H1 (cell line): ENCODE measurements around the gene ANKRD60. TPM values are rescaled to one million over a fixed set of nuclear protein-coding genes. Genes with fewer than 3 reads are reported as not detected.

Source experiments
- CTCF ChIA-PET: fragments of 300-600 bp; sonication (Branson Sonifier 250); formaldehyde crosslinking; loops from one replicate; lab custom pipeline; 2021; ENCODE audit not compliant: partially characterized antibody; lab: Charles Lee
- POLR2A ChIA-PET: fragments of 300-600 bp; sonication (Branson Sonifier 250); formaldehyde crosslinking; loops from one replicate; lab custom pipeline; 2021; ENCODE audit warnings: inconsistent platforms; ENCODE audit not compliant: partially characterized antibody; lab: Charles Lee
- DNase-seq, 2 experiments: peaks; one replicate each; pipeline versions ENCODE4 v3.0.0 to v3.0.0-alpha.2; 2010 to 2022; ENCODE audit warnings: low spot score in 2 of 2, low read depth in 1 of 2, mixed read lengths in 1 of 2
- FAIRE-seq: peaks from 2 replicates; lab custom pipeline; 2011; peaks lifted over from hg19 to GRCh38; lab: Jason Lieb, UNC
- H2AFZ ChIP-seq: 2 replicates; pipeline ENCODE4 v1.8.1; 2012; ENCODE audit warnings: low read length, inconsistent platforms
- H2AK5ac ChIP-seq: 2 replicates; pipeline ENCODE4 v1.6.1; 2013; ENCODE audit warnings: low read depth, low read length
- H2BK120ac ChIP-seq: replicated peaks from 2 replicates; pipeline ENCODE3; 2013; ENCODE audit warnings: low read depth, low read length, inconsistent platforms
- H2BK12ac ChIP-seq: 2 replicates; pipeline ENCODE4 v1.6.1; 2013; ENCODE audit warnings: low read depth, low read length
- H2BK15ac ChIP-seq: 2 replicates; pipeline ENCODE4 v1.6.1; 2013; ENCODE audit warnings: low read length
- H2BK20ac ChIP-seq: 2 replicates; pipeline ENCODE4 v1.6.1; 2013; ENCODE audit warnings: low read length
- H2BK5ac ChIP-seq: 2 replicates; pipeline ENCODE4 v1.6.1; 2013; ENCODE audit warnings: low read depth, low read length
- H3K14ac ChIP-seq: 2 replicates; pipeline ENCODE4 v1.6.1; 2013; ENCODE audit warnings: inconsistent platforms; ENCODE audit not compliant: insufficient read length
- H3K18ac ChIP-seq: 2 replicates; pipeline ENCODE4 v1.6.1; 2013; ENCODE audit warnings: low read length; ENCODE audit errors: extremely low read depth
- H3K23ac ChIP-seq: 2 replicates; pipeline ENCODE4 v1.6.1; 2013; ENCODE audit warnings: inconsistent platforms; ENCODE audit not compliant: insufficient read length
- H3K23me2 ChIP-seq: 2 replicates; pipeline ENCODE4 v1.6.1; 2013; ENCODE audit warnings: low read depth, low read length
- H3K27ac ChIP-seq: 2 replicates; pipeline ENCODE4 v1.6.1; 2011; ENCODE audit warnings: low read depth, low read length, inconsistent platforms
- H3K27me3 ChIP-seq, 4 experiments: replicated peaks in 1 of 4; 1 replicate in 1 of 4; 2 replicates in 3 of 4; pipeline versions ENCODE4 v1.6.1 to v1.8.1; 2011 to 2013; ENCODE audit warnings: low read length in 3 of 4, mild to moderate bottlenecking in 3 of 4, inconsistent platforms in 2 of 4, mixed read lengths in 2 of 4, moderate library complexity in 1 of 4; ENCODE audit not compliant: control insufficient read depth in 3 of 4, insufficient read depth in 3 of 4; ENCODE audit errors: extremely low read depth in 1 of 4
- H3K36me3 ChIP-seq, 4 experiments: 2 replicates each; pipeline versions ENCODE4 v1.6.1 to v1.8.1; 2011 to 2013; ENCODE audit warnings: mild to moderate bottlenecking in 4 of 4, low read length in 3 of 4, moderate library complexity in 2 of 4, control low read depth in 1 of 4, inconsistent platforms in 1 of 4; ENCODE audit not compliant: insufficient read depth in 4 of 4, control insufficient read depth in 2 of 4
- H3K4ac ChIP-seq: replicated peaks from 2 replicates; pipeline ENCODE3; 2013; ENCODE audit warnings: low read length, low read depth, mixed read lengths, inconsistent platforms; ENCODE audit not compliant: insufficient read length
- H3K4me1 ChIP-seq, 4 experiments: replicated peaks in 1 of 4; 1 replicate in 1 of 4; 2 replicates in 3 of 4; pipeline versions ENCODE4 v1.6.1 to v1.8.1; 2011 to 2013; ENCODE audit warnings: low read length in 3 of 4, inconsistent platforms in 2 of 4, mixed read lengths in 1 of 4; ENCODE audit not compliant: insufficient read depth in 4 of 4, control insufficient read depth in 3 of 4
- H3K4me2 ChIP-seq, 2 experiments: 2 replicates each; pipeline versions ENCODE4 v1.6.1 to v1.8.1; 2011 to 2013; ENCODE audit warnings: low read depth in 2 of 2, low read length in 2 of 2, control low read depth in 1 of 2, inconsistent platforms in 1 of 2, mild to moderate bottlenecking in 1 of 2; ENCODE audit not compliant: insufficient read depth in 1 of 2
- H3K4me3 ChIP-seq, 4 experiments: fragments of 200-600, 300-600 bp in 1 of 4; sonication (generic), shearing (Covaris generic), sonication (Bioruptor Twin) in 1 of 4; 2 replicates each; pipeline versions ENCODE4 v1.5.1 to v1.8.1; 2011 to 2016; ENCODE audit warnings: low read length in 4 of 4, low read depth in 3 of 4, control low read depth in 2 of 4, inconsistent platforms in 2 of 4, mild to moderate bottlenecking in 2 of 4, mixed read lengths in 1 of 4, moderate library complexity in 1 of 4; ENCODE audit not compliant: insufficient read depth in 2 of 4; ENCODE audit errors: extremely low read depth in 1 of 4
- H3K56ac ChIP-seq: replicated peaks from 2 replicates; pipeline ENCODE3; 2013; ENCODE audit warnings: low read depth, mild to moderate bottlenecking, mixed read lengths, low read length, inconsistent platforms; ENCODE audit not compliant: insufficient read length
- H3K79me1 ChIP-seq: 2 replicates; pipeline ENCODE4 v1.6.1; 2013; ENCODE audit warnings: low read depth, low read length, control low read depth
- H3K79me2 ChIP-seq, 2 experiments: 2 replicates each; pipeline versions ENCODE4 v1.6.1 to v1.8.1; 2012 to 2013; ENCODE audit warnings: low read length in 2 of 2, mild to moderate bottlenecking in 2 of 2, inconsistent platforms in 1 of 2; ENCODE audit not compliant: insufficient read depth in 2 of 2, control insufficient read depth in 1 of 2
- H3K9ac ChIP-seq, 4 experiments: replicated peaks in 1 of 4; 1 replicate in 1 of 4; 2 replicates in 3 of 4; pipeline versions ENCODE4 v1.6.1 to v1.8.1; 2011 to 2013; ENCODE audit warnings: low read depth in 3 of 4, low read length in 3 of 4, control low read depth in 2 of 4, mild to moderate bottlenecking in 2 of 4, moderate library complexity in 2 of 4, inconsistent platforms in 1 of 4; ENCODE audit errors: extremely low read depth in 1 of 4
- H3K9me3 ChIP-seq, 2 experiments: 2 replicates each; pipeline versions ENCODE4 v1.6.1 to v1.8.1; 2012 to 2013; ENCODE audit warnings: mild to moderate bottlenecking in 2 of 2, moderate library complexity in 2 of 2, control low read depth in 1 of 2, inconsistent platforms in 1 of 2, low read depth in 1 of 2, low read length in 1 of 2, mixed read lengths in 1 of 2; ENCODE audit not compliant: insufficient read depth in 2 of 2
- H4K20me1 ChIP-seq, 2 experiments: replicated peaks in 1 of 2; 2 replicates each; pipeline versions ENCODE3 to v1.8.1; 2011 to 2013; ENCODE audit warnings: inconsistent platforms in 2 of 2, low read length in 2 of 2, mild to moderate bottlenecking in 1 of 2; ENCODE audit not compliant: insufficient read depth in 2 of 2, control insufficient read depth in 1 of 2
- H4K5ac ChIP-seq: 2 replicates; pipeline ENCODE4 v1.6.1; 2013; ENCODE audit warnings: low read length, low read depth, mixed read lengths, inconsistent platforms; ENCODE audit not compliant: insufficient read length
- H4K8ac ChIP-seq: 2 replicates; pipeline ENCODE4 v1.8.0; 2013; ENCODE audit warnings: mild to moderate bottlenecking, moderate library complexity, low read length, inconsistent platforms; ENCODE audit not compliant: insufficient read depth; ENCODE audit errors: extremely low read depth
- H4K91ac ChIP-seq: replicated peaks from 2 replicates; pipeline ENCODE3; 2013; ENCODE audit warnings: low read length, mixed read lengths, inconsistent platforms; ENCODE audit not compliant: insufficient read length
- CREB1 ChIP-seq: IDR thresholded peaks from 2 replicates; pipeline ENCODE4 v1.6.1; 2012; ENCODE audit warnings: inconsistent platforms
- CTBP2 ChIP-seq: IDR thresholded peaks from 2 replicates; pipeline ENCODE4 v1.7.0; 2011; ENCODE audit warnings: borderline replicate concordance, mild to moderate bottlenecking, moderate library complexity, mixed read lengths, low read length; ENCODE audit not compliant: insufficient read depth, insufficient read length
- EP300 ChIP-seq, 2 experiments: IDR thresholded peaks; 1 replicate in 1 of 2; 2 replicates in 1 of 2; pipeline ENCODE4 v1.6.1; 2011 to 2012; ENCODE audit warnings: low read depth in 2 of 2, low read length in 2 of 2, mild to moderate bottlenecking in 2 of 2, borderline replicate concordance in 1 of 2, inconsistent platforms in 1 of 2, moderate library complexity in 1 of 2
- GTF2F1 ChIP-seq: IDR thresholded peaks from 2 replicates; pipeline ENCODE4 v1.6.1; 2012; ENCODE audit warnings: low read depth, low read length, improper control_type of control experiment, borderline replicate concordance
- JUND ChIP-seq: IDR thresholded peaks from 2 replicates; pipeline ENCODE4 v1.6.1; 2011; ENCODE audit warnings: mild to moderate bottlenecking, improper control_type of control experiment, low read length
- MAX ChIP-seq: IDR thresholded peaks from 2 replicates; pipeline ENCODE4 v1.6.1; 2012; ENCODE audit warnings: inconsistent platforms
- PHF8 ChIP-seq: fragments of 200-600 bp; sonication (generic); conservative IDR thresholded peaks from 2 replicates; pipeline ENCODE4 v1.7.1; 2012; ENCODE audit warnings: low read depth, mild to moderate bottlenecking, inconsistent platforms, low read length, moderate library complexity
- POLR2A ChIP-seq, 2 experiments: IDR thresholded peaks; 1 replicate in 1 of 2; 2 replicates in 1 of 2; pipeline ENCODE4 v1.6.1; 2011; ENCODE audit warnings: low read depth in 2 of 2, low read length in 2 of 2, mild to moderate bottlenecking in 2 of 2; ENCODE audit errors: control extremely low read depth in 1 of 2
- RXRA ChIP-seq: IDR thresholded peaks from 2 replicates; pipeline ENCODE4 v1.6.1; 2011; ENCODE audit warnings: low read depth, mild to moderate bottlenecking, low read length, moderate library complexity; ENCODE audit not compliant: insufficient read depth
- SIN3A ChIP-seq, 2 experiments: IDR thresholded peaks in 1 of 2; conservative IDR thresholded peaks in 1 of 2; 2 replicates each; pipeline ENCODE4 v1.6.1; 2011 to 2012; ENCODE audit warnings: low read length in 2 of 2, improper control_type of control experiment in 1 of 2, low read depth in 1 of 2, mild to moderate bottlenecking in 1 of 2
- SIX5 ChIP-seq: IDR thresholded peaks from 2 replicates; pipeline ENCODE4 v1.6.1; 2011; ENCODE audit warnings: mild to moderate bottlenecking, low read depth, low read length
- SP1 ChIP-seq: IDR thresholded peaks from 2 replicates; pipeline ENCODE4 v1.6.1; 2011; ENCODE audit warnings: low read depth, low read length
- WGBS, 2 experiments: shearing (Covaris generic) in 1 of 2; methylation state at CpG; one replicate each; pipeline versions ENCODE4 v1.1.6 to v1.1.7; 2013 to 2015; ENCODE audit warnings: low lambda C conversion rate in 2 of 2, mixed read lengths in 2 of 2, inconsistent platforms in 1 of 2, low coverage in 1 of 2, missing lambda C conversion rate in 1 of 2; ENCODE audit not compliant: insufficient replicate concordance in 2 of 2, insufficient coverage in 1 of 2, insufficient read length in 1 of 2; ENCODE audit errors: extremely low coverage in 1 of 2, missing lambda C conversion rate in 1 of 2; 5-methylcytosine and 5-hydroxymethylcytosine counted together
- polyA plus RNA-seq, 7 experiments: library from polyadenylated mRNA; depleted of rRNA in 3 of 7; stranded (reverse) in 5 of 7; unstranded in 2 of 7; fragments of >200 nt in 5 of 7; fragments of 200-250 nt in 2 of 7; gene quantifications; 1 replicate in 5 of 7; 2 replicates in 1 of 7; 4 replicates in 1 of 7; pipeline versions ENCODE4 v1.2.1 to v1.2.3, GENCODE V29; 2011 to 2013; ENCODE audit warnings: missing spikeins in 2 of 7, mixed read lengths in 2 of 7
- total RNA-seq: library from RNA; stranded (reverse); fragmentation: NEBNext Ultra II Directional; extraction: Animal tissue kit (Norgen Biotek cat#: 25700); gene quantifications from 2 replicates; pipeline ENCODE4 v1.2.1, GENCODE V29; 2021

Gene ANKRD60
- total and polyA plus RNA-seq, 2 of the 8 experiments (the other 6 are each of a cell fraction or from before 2014, with no cell fraction given) = not detected

DNA sequence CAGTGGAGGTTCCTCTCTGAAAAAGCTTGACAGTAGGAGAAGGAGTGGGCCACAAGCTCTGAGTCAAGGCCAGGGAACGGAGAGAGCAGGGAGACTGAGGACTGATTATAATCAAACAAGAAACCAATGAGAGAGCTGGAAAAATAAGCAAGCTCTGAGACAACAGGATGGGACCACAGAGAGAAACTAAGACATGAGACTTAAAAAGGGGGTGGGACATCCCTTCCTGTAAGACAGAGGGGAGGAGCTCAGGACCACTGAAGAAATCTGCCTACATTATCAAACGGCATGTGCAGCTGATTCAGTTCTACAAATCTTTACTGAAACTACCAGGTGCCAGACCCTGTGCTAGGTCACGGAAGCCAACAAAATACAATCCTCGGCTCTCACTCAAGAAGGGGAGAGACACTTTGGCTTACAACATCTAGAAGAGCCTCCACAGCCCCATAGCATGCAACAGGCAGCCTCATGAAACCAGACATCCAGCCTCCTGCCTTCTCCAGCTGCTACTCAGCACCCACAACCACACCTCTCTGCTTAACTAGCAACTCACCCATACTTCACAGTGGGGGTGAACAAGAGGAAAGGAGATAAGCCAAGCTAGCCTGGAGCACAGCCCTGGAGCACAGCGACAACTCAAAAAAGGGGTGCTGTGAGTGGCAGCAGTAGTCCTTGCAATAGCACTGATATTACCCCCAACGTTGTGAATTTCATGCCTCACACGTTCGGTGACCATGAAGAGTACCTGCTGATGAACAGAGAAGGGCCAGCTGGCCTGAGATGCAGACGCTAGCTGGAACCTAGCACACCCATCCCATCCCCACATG is 39.1 kb upstream of the ANKRD60 start:
- peaks cover 0 to 6% (median 2%) of the 10 kb centered on the region in 4 experiments; a peak in 5 of 8 replicates for H3K36me3 ChIP-seq
- no peak overlapping the region for H2AK5ac ChIP-seq
- 80% methylated on average over 9 of the region's 9 CpGs; no CpG with 5 or more reads in 1 of the 2 experiments for WGBS, 2 experiments
- no peak overlapping the region for H3K4me3 ChIP-seq
- peaks cover 2 to 5% of the 10 kb centered on the region in 2 experiments for H4K20me1 ChIP-seq
- FAIRE-seq = no peak
- TF ChIP-seq EP300 (IDR thresholded peaks at IDR 0.05; ENCODE audit: borderline replicate concordance in 1 of 2, low read depth in 2 of 2, low read length in 2 of 2) = no peak
- TF ChIP-seq MAX = no peak
- no peak for TF ChIP-seq SIN3A (conservative IDR thresholded peaks at IDR 0.05 in 1 of 2, IDR thresholded peaks at IDR 0.05 in 1 of 2; ENCODE audit: low read depth in 1 of 2, low read length in 2 of 2)
- TF ChIP-seq SIX5 = no peak
- TF ChIP-seq SP1 = no peak
- no peak for TF ChIP-seq GTF2F1
- no peak for TF ChIP-seq JUND
- TF ChIP-seq PHF8 = no peak
- no peak for TF ChIP-seq RXRA
- TF ChIP-seq POLR2A (IDR thresholded peaks at IDR 0.05; ENCODE audit: control extremely low read depth in 1 of 2, low read depth in 2 of 2, low read length in 2 of 2) = no peak
- TF ChIP-seq CTBP2 = no peak
- TF ChIP-seq CREB1 = no peak
- no peak overlapping the region for H2BK5ac ChIP-seq
- no peak overlapping the region for H2AFZ ChIP-seq
- POLR2A ChIA-PET = no interaction called here
- no peak overlapping the region for H3K14ac ChIP-seq
- H2BK12ac ChIP-seq = no peak overlapping the region
- H3K79me2 ChIP-seq = no peaks in the 10 kb centered on the region
- no peak overlapping the region for H2BK120ac ChIP-seq
- peaks cover 0 to 6% (median 0%) of the 10 kb centered on the region in 4 experiments; a peak in 1 of 7 replicates for H3K4me1 ChIP-seq
- no peak overlapping the region for H3K27ac ChIP-seq
- H4K91ac ChIP-seq = no peak overlapping the region
- no peak for DNase-seq
- no peak overlapping the region for H3K18ac ChIP-seq
- H3K9me3 ChIP-seq = no peaks in the 10 kb centered on the region
- no peak overlapping the region for H4K5ac ChIP-seq
- no peak overlapping the region for H3K4ac ChIP-seq
- H3K4me2 ChIP-seq = no peak overlapping the region
- no peaks in the 10 kb centered on the region for H3K27me3 ChIP-seq
- no peak overlapping the region for H3K56ac ChIP-seq
- H2BK15ac ChIP-seq = no peak overlapping the region
- no peak overlapping the region for H3K9ac ChIP-seq
- no peak overlapping the region for H4K8ac ChIP-seq
- H3K23ac ChIP-seq = no peak overlapping the region
- H3K23me2 ChIP-seq = no peaks in the 10 kb centered on the region; the same call in 1 of the 2 replicates
- no peaks in the 10 kb centered on the region; the same call in 1 of the 2 replicates for H3K79me1 ChIP-seq
- no peak overlapping the region for H2BK20ac ChIP-seq
- CTCF ChIA-PET = interaction anchor here (0.6 to 1.0 kb wide), 4 partner anchors 31 to 177 kb away, joined by 3 read pairs; no protein-coding TSS in a partner anchor
